Measurements from ENCODE around the gene NLRC3.

DNA sequence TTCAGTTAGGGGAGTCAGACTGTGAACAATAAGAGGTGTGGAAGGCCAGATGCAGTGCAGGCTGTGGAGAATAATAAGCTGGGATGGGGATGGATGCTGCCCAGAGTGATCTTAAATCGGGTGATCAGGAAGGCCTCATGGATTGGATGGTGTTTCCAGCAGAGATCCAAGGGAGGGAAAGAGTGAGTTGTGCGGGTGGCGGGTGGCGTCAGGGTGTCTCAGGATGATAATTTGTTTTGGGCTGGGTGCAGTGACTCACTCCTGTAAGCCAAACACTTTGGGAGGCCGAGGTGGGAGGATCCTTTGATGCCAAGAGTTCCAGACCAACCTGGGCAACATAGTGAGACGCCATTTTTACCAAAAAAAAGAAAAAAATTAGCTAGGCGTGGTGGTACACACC, 68.5 kb downstream of the NLRC3 start:
- TF ChIP-seq, protein P1, sequence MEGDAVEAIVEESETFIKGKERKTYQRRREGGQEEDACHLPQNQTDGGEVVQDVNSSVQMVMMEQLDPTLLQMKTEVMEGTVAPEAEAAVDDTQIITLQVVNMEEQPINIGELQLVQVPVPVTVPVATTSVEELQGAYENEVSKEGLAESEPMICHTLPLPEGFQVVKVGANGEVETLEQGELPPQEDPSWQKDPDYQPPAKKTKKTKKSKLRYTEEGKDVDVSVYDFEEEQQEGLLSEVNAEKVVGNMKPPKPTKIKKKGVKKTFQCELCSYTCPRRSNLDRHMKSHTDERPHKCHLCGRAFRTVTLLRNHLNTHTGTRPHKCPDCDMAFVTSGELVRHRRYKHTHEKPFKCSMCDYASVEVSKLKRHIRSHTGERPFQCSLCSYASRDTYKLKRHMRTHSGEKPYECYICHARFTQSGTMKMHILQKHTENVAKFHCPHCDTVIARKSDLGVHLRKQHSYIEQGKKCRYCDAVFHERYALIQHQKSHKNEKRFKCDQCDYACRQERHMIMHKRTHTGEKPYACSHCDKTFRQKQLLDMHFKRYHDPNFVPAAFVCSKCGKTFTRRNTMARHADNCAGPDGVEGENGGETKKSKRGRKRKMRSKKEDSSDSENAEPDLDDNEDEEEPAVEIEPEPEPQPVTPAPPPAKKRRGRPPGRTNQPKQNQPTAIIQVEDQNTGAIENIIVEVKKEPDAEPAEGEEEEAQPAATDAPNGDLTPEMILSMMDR (IDR thresholded peaks at IDR 0.05), result no peak
- no peak for TF ChIP-seq POLR2A (IDR thresholded peaks at IDR 0.05)
- no peak for TF ChIP-seq EP300 (IDR thresholded peaks at IDR 0.05)
